ENCODE results near the gene USP17L17. TPM values are rescaled to one million over a fixed set of nuclear protein-coding genes. Genes with fewer than 3 reads are reported as not detected.
"Not testable (repeated sequence)": the region's sequence is repeated elsewhere in the genome, so short reads cannot be mapped to it uniquely, and the experiment has no call there.

Gene USP17L17, protein sequence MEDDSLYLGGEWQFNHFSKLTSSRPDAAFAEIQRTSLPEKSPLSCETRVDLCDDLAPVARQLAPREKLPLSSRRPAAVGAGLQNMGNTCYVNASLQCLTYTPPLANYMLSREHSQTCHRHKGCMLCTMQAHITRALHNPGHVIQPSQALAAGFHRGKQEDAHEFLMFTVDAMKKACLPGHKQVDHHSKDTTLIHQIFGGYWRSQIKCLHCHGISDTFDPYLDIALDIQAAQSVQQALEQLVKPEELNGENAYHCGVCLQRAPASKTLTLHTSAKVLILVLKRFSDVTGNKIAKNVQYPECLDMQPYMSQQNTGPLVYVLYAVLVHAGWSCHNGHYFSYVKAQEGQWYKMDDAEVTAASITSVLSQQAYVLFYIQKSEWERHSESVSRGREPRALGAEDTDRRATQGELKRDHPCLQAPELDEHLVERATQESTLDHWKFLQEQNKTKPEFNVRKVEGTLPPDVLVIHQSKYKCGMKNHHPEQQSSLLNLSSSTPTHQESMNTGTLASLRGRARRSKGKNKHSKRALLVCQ
- not detected for polyA plus RNA-seq (2013, experiment 1 of 2)
- not detected for polyA plus RNA-seq (2013, experiment 2 of 2)

DNA sequence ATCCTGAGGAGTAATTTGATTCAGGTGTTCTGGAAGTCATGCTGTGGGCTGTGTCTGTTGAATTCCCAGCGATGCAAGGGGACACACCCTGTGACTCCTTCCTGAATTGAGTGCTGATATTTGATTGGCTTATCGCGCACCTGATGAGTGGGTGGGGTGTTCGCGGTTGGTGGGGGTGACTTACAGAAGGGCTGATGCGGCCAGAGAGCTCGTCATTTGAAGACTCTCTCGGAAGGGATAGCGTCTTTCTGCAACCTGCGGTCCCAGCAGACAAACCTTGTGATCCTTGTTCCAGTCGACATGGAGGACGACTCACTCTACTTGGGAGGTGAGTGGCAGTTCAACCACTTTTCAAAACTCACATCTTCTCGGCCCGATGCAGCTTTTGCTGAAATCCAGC, at the start of gene USP17L17:
Gene USP17L17, plus strand, starts transcription at position 301 of the 400 bp plus-strand sequence. Its CDS starts 0 bp downstream, at position 301.
- H3K4me1 ChIP-seq (ENCODE audit: control insufficient read depth, insufficient read depth, low read depth, low read length); H2AFZ ChIP-seq (ENCODE audit: low read depth, low read length); DNase-seq; H2BK120ac ChIP-seq (ENCODE audit: low read depth, low read length); H3K79me1 ChIP-seq (replicated peaks; ENCODE audit: low read length, poor library complexity, severe bottlenecking); H3K9ac ChIP-seq (ENCODE audit: low read length); H3K18ac ChIP-seq (ENCODE audit: low read depth in 1 of 2, low read length in 2 of 2); H2BK12ac ChIP-seq (ENCODE audit: low read length in 2 of 2); H3K9me3 ChIP-seq (ENCODE audit: control insufficient read depth, low read length); H3K27me3 ChIP-seq (ENCODE audit: control insufficient read depth in 1 of 2, insufficient read depth in 1 of 2, low read length in 2 of 2); H3K27ac ChIP-seq (ENCODE audit: low read length, poor library complexity, severe bottlenecking); H2AK5ac ChIP-seq (ENCODE audit: low read length, severe bottlenecking); H3K4ac ChIP-seq (ENCODE audit: low read depth in 1 of 2, low read length in 2 of 2); H3K4me3 ChIP-seq (ENCODE audit: insufficient read depth in 1 of 2, low read depth in 1 of 2, low read length in 2 of 2); H2BK5ac ChIP-seq (ENCODE audit: low read depth, low read length, poor library complexity, severe bottlenecking); H4K8ac ChIP-seq (ENCODE audit: low read length); H3K4me2 ChIP-seq (ENCODE audit: low read length, poor library complexity, severe bottlenecking); H3K14ac ChIP-seq (ENCODE audit: low read length in 2 of 2); H3K36me3 ChIP-seq (ENCODE audit: control insufficient read depth in 1 of 2, insufficient read depth in 2 of 2, low read depth in 1 of 2, low read length in 2 of 2); H3K23ac ChIP-seq (ENCODE audit: low read length in 2 of 2); H4K91ac ChIP-seq (ENCODE audit: low read length); H2BK15ac ChIP-seq (ENCODE audit: low read depth, poor library complexity, severe bottlenecking): not testable (repeated sequence)
- WGBS, result no CpG with 5 or more reads among the region's 14 CpGs

DNA sequence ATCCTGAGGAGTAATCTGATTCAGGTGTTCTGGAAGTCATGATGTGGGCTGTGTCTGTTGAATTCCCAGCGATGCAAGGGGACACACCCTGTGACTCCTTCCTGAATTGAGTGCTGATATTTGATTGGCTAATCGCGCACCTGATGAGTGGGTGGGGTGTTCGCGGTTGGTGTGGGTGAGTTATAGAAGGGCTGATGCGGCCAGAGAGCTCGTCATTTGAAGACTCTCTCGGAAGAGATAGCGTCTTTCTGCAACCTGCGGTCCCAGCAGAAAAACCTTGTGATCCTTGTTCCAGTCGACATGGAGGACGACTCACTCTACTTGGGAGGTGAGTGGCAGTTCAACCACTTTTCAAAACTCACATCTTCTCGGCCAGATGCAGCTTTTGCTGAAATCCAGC, 33.3 kb upstream of the USP17L17 start, which contains the start of gene USP17L10:
Gene USP17L10, plus strand, starts transcription at position 301 of the 400 bp plus-strand sequence. Its CDS starts 0 bp downstream, at position 301.
- not testable (repeated sequence) for H2BK15ac ChIP-seq (ENCODE audit: low read depth, poor library complexity, severe bottlenecking); H3K14ac ChIP-seq (ENCODE audit: low read length in 2 of 2); H3K4me1 ChIP-seq (ENCODE audit: control insufficient read depth, insufficient read depth, low read depth, low read length); DNase-seq; H2AFZ ChIP-seq (ENCODE audit: low read depth, low read length); H3K4me2 ChIP-seq (ENCODE audit: low read length, poor library complexity, severe bottlenecking); H3K36me3 ChIP-seq (ENCODE audit: control insufficient read depth in 1 of 2, insufficient read depth in 2 of 2, low read depth in 1 of 2, low read length in 2 of 2); H4K8ac ChIP-seq (ENCODE audit: low read length); H3K9ac ChIP-seq (ENCODE audit: low read length); H2AK5ac ChIP-seq (ENCODE audit: low read length, severe bottlenecking); H2BK5ac ChIP-seq (ENCODE audit: low read depth, low read length, poor library complexity, severe bottlenecking); H3K23ac ChIP-seq (ENCODE audit: low read length in 2 of 2); H3K4me3 ChIP-seq (ENCODE audit: insufficient read depth in 1 of 2, low read depth in 1 of 2, low read length in 2 of 2); H2BK120ac ChIP-seq (ENCODE audit: low read depth, low read length); H3K4ac ChIP-seq (ENCODE audit: low read depth in 1 of 2, low read length in 2 of 2); H3K9me3 ChIP-seq (ENCODE audit: control insufficient read depth, low read length); H3K27me3 ChIP-seq (ENCODE audit: control insufficient read depth in 1 of 2, insufficient read depth in 1 of 2, low read length in 2 of 2); H4K91ac ChIP-seq (ENCODE audit: low read length); H2BK12ac ChIP-seq (ENCODE audit: low read length in 2 of 2); H3K27ac ChIP-seq (ENCODE audit: low read length, poor library complexity, severe bottlenecking); H3K18ac ChIP-seq (ENCODE audit: low read depth in 1 of 2, low read length in 2 of 2); H3K79me1 ChIP-seq (replicated peaks; ENCODE audit: low read length, poor library complexity, severe bottlenecking)
- WGBS, result 100% methylated on average over 1 of the region's 13 CpGs

DNA sequence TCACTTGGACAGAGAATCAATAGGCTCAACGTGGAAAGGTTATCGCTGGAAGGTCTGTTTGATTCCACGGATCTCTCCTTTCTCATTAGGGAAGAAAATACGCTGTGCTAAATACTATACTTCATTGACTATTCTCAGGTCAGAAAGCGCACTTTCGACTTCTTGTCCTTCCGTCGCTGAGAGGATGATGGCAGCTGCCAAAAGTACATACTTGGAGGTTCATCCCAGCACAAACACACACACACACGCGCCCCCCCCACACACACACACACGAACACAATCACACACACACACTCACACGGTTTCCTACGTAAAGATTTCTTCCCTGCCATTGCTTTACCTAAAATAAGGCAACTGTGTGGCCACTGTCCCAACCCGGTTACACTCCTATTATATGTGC, 29.0 kb upstream of the USP17L17 start:
- not testable (repeated sequence) for H4K8ac ChIP-seq (ENCODE audit: low read length)

DNA sequence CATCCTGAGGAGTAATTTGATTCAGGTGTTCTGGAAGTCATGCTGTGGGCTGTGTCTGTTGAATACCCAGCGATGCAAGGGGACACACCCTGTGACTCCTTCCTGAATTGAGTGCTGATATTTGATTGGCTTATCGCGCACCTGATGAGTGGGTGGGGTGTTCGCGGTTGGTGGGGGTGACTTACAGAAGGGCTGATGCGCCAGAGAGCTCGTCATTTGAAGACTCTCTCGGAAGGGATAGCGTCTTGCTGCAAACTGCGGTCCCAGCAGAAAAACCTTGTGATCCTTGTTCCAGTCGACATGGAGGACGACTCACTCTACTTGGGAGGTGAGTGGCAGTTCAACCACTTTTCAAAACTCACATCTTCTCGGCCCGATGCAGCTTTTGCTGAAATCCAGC, 28.6 kb upstream of the USP17L17 start, which contains the start of gene USP17L11:
Gene USP17L11, plus strand, starts transcription at position 301 of the 400 bp plus-strand sequence. Its CDS starts 0 bp downstream, at position 301.
- H3K4me3 ChIP-seq (ENCODE audit: insufficient read depth in 1 of 2, low read depth in 1 of 2, low read length in 2 of 2); H3K9me3 ChIP-seq (ENCODE audit: control insufficient read depth, low read length); H2BK12ac ChIP-seq (ENCODE audit: low read length in 2 of 2); H3K4ac ChIP-seq (ENCODE audit: low read depth in 1 of 2, low read length in 2 of 2); H2BK15ac ChIP-seq (ENCODE audit: low read depth, poor library complexity, severe bottlenecking); H3K79me1 ChIP-seq (replicated peaks; ENCODE audit: low read length, poor library complexity, severe bottlenecking); H3K18ac ChIP-seq (ENCODE audit: low read depth in 1 of 2, low read length in 2 of 2); H3K14ac ChIP-seq (ENCODE audit: low read length in 2 of 2); H4K8ac ChIP-seq (ENCODE audit: low read length); H2BK5ac ChIP-seq (ENCODE audit: low read depth, low read length, poor library complexity, severe bottlenecking); DNase-seq; H3K27ac ChIP-seq (ENCODE audit: low read length, poor library complexity, severe bottlenecking); H3K4me2 ChIP-seq (ENCODE audit: low read length, poor library complexity, severe bottlenecking); H3K4me1 ChIP-seq (ENCODE audit: control insufficient read depth, insufficient read depth, low read depth, low read length); H2BK120ac ChIP-seq (ENCODE audit: low read depth, low read length); H3K23ac ChIP-seq (ENCODE audit: low read length in 2 of 2); H2AK5ac ChIP-seq (ENCODE audit: low read length, severe bottlenecking); H3K9ac ChIP-seq (ENCODE audit: low read length); H4K91ac ChIP-seq (ENCODE audit: low read length); H3K27me3 ChIP-seq (ENCODE audit: control insufficient read depth in 1 of 2, insufficient read depth in 1 of 2, low read length in 2 of 2); H2AFZ ChIP-seq (ENCODE audit: low read depth, low read length); H3K36me3 ChIP-seq (ENCODE audit: control insufficient read depth in 1 of 2, insufficient read depth in 2 of 2, low read depth in 1 of 2, low read length in 2 of 2): not testable (repeated sequence)
- no CpG with 5 or more reads among the region's 14 CpGs for WGBS

More for the DNA sequence above, 29.0 kb upstream of the USP17L17 start:
- H3K4me2 ChIP-seq (ENCODE audit: low read length, poor library complexity, severe bottlenecking); H3K36me3 ChIP-seq (ENCODE audit: control insufficient read depth in 1 of 2, insufficient read depth in 2 of 2, low read depth in 1 of 2, low read length in 2 of 2); H3K4me1 ChIP-seq (ENCODE audit: control insufficient read depth, insufficient read depth, low read depth, low read length); H3K79me1 ChIP-seq (replicated peaks; ENCODE audit: low read length, poor library complexity, severe bottlenecking); DNase-seq; H3K9me3 ChIP-seq (ENCODE audit: control insufficient read depth, low read length); H4K91ac ChIP-seq (ENCODE audit: low read length); H3K4ac ChIP-seq (ENCODE audit: low read depth in 1 of 2, low read length in 2 of 2); H2AFZ ChIP-seq (ENCODE audit: low read depth, low read length); H2BK5ac ChIP-seq (ENCODE audit: low read depth, low read length, poor library complexity, severe bottlenecking); H3K23ac ChIP-seq (ENCODE audit: low read length in 2 of 2); H3K9ac ChIP-seq (ENCODE audit: low read length); H2AK5ac ChIP-seq (ENCODE audit: low read length, severe bottlenecking); H2BK120ac ChIP-seq (ENCODE audit: low read depth, low read length); H3K18ac ChIP-seq (ENCODE audit: low read depth in 1 of 2, low read length in 2 of 2); H3K4me3 ChIP-seq (ENCODE audit: insufficient read depth in 1 of 2, low read depth in 1 of 2, low read length in 2 of 2); H2BK15ac ChIP-seq (ENCODE audit: low read depth, poor library complexity, severe bottlenecking); H2BK12ac ChIP-seq (ENCODE audit: low read length in 2 of 2); H3K27me3 ChIP-seq (ENCODE audit: control insufficient read depth in 1 of 2, insufficient read depth in 1 of 2, low read length in 2 of 2); H3K27ac ChIP-seq (ENCODE audit: low read length, poor library complexity, severe bottlenecking); H3K14ac ChIP-seq (ENCODE audit: low read length in 2 of 2): not testable (repeated sequence)
- 92% methylated on average over 8 of the region's 14 CpGs for WGBS

Data from mesenchymal stem cell (in vitro differentiated cells and primary cell).